Cardiac septum (tissue), 1 donor: Measurements from ENCODE around the gene EDAR. TPM values are rescaled to one million over a fixed set of nuclear protein-coding genes. Genes with fewer than 3 reads are reported as not detected.

ENCODE experiments used
- DNase-seq: peaks from one replicate; pipeline ENCODE4 v3.0.0-alpha.2; 2020; ENCODE audit warnings: low spot score
- intact Hi-C: fragments of 100-400 bp; cut with DNase I; formaldehyde crosslinking; loops from one replicate; pipeline ENCODE4 v1.14.0; 2022
- total RNA-seq: library from RNA; stranded (reverse); fragmentation: NEBNext Ultra II Directional; extraction: Animal tissue kit (Norgen Biotek cat#: 25700); gene quantifications from one replicate; pipeline ENCODE4 v1.2.1, GENCODE V29; 2021
- donor health status: DM: no; HTN: no; CAD: no.

Gene EDAR
- total RNA-seq, 1 donor from 2014 or later = not detected

DNA sequence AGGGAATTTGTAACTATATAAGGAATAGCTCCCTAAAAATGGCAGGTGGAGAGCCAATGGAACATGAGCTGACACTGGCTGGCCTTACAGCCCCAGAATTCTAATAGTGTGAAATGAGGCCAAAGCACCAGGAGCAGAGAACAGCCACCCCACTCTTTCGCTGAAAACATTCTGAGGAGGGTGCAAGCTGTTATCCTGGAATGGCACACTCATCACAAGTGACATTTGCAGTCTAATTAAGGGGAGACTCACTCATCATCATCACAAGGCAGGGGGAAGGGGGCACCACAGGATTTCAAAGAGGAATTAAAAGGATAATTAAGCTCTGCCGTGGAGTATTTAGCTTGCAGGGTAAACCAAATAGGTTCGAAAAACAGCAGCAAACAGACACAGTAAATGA lies 94.3 kb downstream of the EDAR start:
- intact Hi-C loops = no loop called here
- no peak for DNase-seq

DNA sequence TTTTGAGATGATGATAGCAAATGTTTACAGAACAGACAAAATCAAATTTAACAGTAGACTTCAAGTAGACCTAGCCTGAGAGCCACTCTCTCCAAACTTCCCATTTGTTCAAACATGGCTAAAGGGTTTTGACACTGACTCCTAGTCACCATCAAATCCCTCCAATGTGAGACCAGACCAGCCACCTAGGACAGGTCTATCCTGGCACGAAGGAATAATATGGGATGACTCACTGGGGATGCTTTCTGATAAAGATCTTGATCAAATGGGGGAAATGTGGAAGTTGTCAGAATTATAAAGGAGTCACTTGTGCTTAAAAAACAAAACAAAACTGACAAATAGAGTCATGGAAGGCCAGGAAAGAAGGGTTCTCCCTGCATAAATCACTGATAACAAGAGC lies 95.7 kb downstream of the EDAR start:
- DNase-seq = no peak
- intact Hi-C loops = no loop called here

DNA sequence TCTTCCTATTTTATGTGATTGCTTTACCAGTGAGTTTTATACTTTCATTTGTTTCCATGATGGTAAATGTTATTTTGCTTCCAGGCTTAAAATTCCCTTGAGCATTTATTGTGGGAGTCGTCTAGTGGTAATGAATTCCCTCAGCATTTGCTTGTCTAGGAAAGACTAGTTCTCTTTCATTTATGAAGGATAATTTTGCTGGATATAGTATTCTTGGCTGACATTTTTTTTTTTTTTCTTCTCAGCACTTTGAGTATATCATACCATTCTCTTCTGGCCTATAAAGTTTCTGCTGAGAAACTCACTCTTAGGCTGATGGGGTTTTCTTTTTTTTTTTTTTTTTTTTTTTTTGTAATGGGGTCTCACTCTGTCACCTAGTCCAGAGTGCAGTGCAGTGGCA lies 99.1 kb downstream of the EDAR start:
- intact Hi-C loops = no loop called here
- no peak for DNase-seq

- intact Hi-C loops = no loop called here
- no peak for DNase-seq
Observed at GRCh38 chr2:108884619-108885018, 104.4 kb downstream of the EDAR start.

DNA sequence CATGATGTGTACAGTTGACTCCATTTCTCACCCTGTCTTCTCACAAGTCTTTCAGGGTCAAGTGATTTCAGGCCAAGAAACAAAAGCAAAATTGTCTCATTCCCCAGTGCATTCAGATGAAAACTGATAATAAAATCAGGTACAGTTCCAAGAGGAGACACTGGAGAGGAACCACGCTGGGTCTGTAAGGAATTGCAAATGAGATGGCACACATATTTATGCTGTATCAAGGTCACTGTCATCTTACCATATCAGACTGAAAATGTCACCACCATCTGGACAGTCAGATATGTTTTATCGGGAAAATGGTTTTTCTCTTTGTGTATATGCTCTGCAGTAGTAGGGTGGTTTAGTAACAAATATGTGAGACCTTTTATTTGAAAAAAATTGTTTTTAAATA lies 110.7 kb downstream of the EDAR start:
- intact Hi-C loops = no loop called here

GRCh38 chr2:108877506-108877905 lies 111.5 kb downstream of the EDAR start:
- no peak for DNase-seq
- intact Hi-C loops = no loop called here

More for the DNA sequence above, 110.7 kb downstream of the EDAR start:
- DNase-seq = no peak

- intact Hi-C loops = no loop called here
- DNase-seq = no peak
Observed at GRCh38 chr2:108870069-108870644, 118.9 kb downstream of the EDAR start.

GRCh38 chr2:108869542-108869941 lies 119.5 kb downstream of the EDAR start:
- intact Hi-C loops = no loop called here
- no peak for DNase-seq

GRCh38 chr2:108868911-108869310 lies 120.1 kb downstream of the EDAR start:
- DNase-seq = no peak
- intact Hi-C loops = no loop called here

DNA sequence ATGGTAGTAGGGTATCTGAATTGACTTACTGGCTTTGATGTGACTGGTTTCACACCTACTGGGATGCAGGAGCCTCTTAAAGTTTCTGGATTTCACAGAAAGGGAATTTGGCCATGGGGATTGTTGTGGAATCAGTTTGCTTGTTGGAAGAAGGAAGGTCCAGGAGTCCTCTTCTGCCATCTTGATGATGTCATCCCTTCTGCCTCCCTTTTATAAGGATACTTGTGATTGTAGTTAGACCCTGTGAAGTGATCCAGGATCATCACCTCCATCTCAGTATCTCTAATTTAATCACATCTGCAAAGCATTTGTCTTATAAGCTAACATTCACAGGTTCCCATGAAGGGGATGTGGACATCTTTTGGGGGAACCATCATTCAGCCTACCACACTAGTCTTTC lies 123.0 kb downstream of the EDAR start:
- intact Hi-C loops = no loop called here
- DNase-seq = no peak

DNA sequence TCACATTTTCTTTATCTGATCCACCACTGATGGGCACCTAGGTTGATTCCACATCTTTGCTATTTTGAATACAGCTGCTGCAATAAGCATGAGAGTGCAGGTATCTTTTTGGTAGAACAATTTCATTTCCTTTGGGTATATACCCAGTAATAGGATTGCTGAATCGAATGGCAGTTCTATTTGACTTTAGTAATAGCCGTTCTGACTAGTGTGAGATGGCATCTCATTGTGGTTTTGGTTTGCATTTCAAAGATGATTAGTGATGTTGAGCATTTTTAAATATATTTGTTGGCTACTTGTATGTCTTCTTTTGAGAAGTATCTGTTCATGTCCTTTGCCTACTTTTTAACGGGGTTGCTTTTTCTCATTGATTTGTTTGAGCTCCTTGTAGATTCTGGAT lies 130.1 kb downstream of the EDAR start:
- intact Hi-C loops = loop anchor here (5.0 to 10.0 kb wide), 2 partner anchors 128 to 656 kb away; partner anchors contain the start of gene EDAR
- no peak for DNase-seq

- DNase-seq = no peak
- intact Hi-C loops = loop anchor here (5.0 to 10.0 kb wide), 2 partner anchors 132 to 660 kb away; partner anchors contain the start of gene EDAR
Observed at GRCh38 chr2:108855194-108855593, 133.8 kb downstream of the EDAR start.

DNA sequence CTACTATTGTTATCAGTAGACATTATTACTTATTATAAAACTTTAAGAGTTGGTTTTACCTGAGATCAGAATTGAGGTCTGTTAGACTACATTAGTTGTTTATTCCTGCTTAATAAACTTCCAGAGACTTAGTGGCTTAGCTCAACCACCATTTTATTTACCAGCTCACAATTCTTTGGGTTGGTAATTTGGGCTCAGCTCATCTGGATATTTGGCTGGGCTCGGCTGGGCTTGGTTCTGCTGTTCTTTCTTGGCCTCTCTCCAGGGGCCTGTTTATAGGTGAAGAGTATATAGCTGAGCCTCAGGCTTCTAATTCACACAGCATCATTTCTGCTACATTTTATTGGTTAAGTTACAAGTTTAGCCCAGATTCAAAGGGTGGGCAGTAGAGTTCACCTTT lies 134.5 kb downstream of the EDAR start:
- intact Hi-C loops = loop anchor here (10.0 kb wide), 1 partner anchor 660 kb away; no protein-coding TSS in a partner anchor
- DNase-seq = no peak

DNA sequence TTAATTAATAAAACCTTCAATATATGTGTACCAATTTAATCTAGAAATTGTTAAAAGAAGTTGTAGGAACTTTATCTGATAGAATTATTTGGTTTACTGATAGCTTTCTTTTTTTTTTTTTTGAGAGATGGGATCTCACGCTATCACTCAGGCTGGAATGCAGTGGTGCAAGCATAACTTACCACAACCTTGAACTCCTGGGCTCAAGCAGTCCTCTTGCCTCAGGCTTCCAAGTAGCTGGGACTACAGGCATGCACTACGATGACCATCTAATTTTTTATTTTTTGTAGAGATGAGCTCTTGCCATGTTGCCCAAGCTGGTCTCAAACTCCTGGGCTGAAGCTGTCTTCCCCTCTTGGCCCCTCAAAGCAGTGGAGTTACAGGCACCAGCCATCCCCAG lies 135.6 kb downstream of the EDAR start:
- no peak for DNase-seq
- intact Hi-C loops = loop anchor here (10.0 kb wide), 1 partner anchor 661 kb away; no protein-coding TSS in a partner anchor

DNA sequence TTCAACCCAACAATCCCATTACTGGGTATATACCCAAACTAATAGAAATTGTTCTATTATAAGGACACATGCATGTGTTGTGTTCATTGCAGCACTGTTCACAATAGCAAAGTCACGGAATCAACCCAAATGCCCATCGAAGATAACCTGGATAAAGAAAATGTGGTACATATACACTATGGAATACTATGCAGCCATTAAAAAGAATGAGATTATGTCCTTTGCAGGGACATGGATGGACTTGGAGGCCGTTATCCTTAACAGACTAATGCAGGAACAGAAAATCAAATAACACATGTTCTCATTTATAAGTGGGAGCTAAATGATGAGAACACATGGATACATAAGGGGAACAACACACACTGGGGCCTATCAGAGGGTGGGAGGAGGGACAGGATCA lies 136.6 kb downstream of the EDAR start:
- intact Hi-C loops = loop anchor here (10.0 kb wide), 1 partner anchor 662 kb away; no protein-coding TSS in a partner anchor
- no peak for DNase-seq

DNA sequence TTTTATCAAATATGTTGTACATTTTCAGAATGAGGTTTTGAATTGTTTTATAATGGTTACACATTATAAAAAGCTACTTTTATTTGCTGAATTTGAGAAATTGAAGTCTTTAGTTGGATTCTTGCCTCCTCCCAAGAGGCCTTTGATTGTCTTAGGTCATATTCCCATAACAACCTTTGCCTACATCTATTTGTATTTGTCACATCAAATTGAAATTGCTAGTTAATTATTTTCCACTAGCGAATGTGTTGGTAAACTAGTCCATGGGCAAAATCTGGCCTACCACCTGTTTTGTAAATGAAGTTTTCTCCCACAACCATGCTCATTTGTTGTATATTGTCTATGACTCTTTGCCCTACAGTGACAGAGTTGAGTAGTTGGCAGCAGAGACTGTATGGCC lies 142.0 kb downstream of the EDAR start:
- intact Hi-C loops = no loop called here
- DNase-seq = no peak

- intact Hi-C loops = no loop called here
- no peak for DNase-seq
Observed at GRCh38 chr2:108845923-108846322, 143.1 kb downstream of the EDAR start.

Other genes starting within 250 kb of the EDAR start
- gene CCDC138, start 202.4 kb downstream of the EDAR start, total RNA-seq = 1.3 TPM
- gene SH3RF3, start 140.0 kb upstream of the EDAR start, total RNA-seq = 11.2 TPM